HL-60 (cell line): ENCODE data around the gene STX8.

Experiments used
- DNase-seq, 2 experiments: peaks; one replicate each; pipeline ENCODE4 v3.0.0-alpha.2; 2010 to 2020; ENCODE audit warnings: low read depth in 1 of 2, low spot score in 1 of 2
- H3K27ac ChIP-seq: fragments of 250-450 bp; sonication (Bioruptor Pico); replicated peaks from 2 replicates; pipeline ENCODE4 v1.5.1; 2020; ENCODE audit warnings: mild to moderate bottlenecking, moderate library complexity
- H3K27me3 ChIP-seq: fragments of 250-450 bp; sonication (Bioruptor Pico); 2 replicates; pipeline ENCODE4 v1.5.1; 2021; ENCODE audit warnings: mild to moderate bottlenecking, moderate library complexity; ENCODE audit not compliant: insufficient read depth, poor library complexity, severe bottlenecking
- H3K4me3 ChIP-seq: replicated peaks from 2 replicates; pipeline ENCODE4 v1.5.1; 2011; ENCODE audit warnings: mild to moderate bottlenecking, control low read depth, low read length; ENCODE audit not compliant: insufficient read depth
- CTCF ChIP-seq: IDR thresholded peaks from one replicate; pipeline ENCODE4 v1.5.1; 2011; ENCODE audit warnings: low read length, control low read depth, inconsistent platforms; ENCODE audit not compliant: insufficient read depth
- GABPA ChIP-seq: IDR thresholded peaks from 2 replicates; pipeline ENCODE4 v1.6.1; 2012; ENCODE audit warnings: low read depth
- POLR2AphosphoS5 ChIP-seq: IDR thresholded peaks from 2 replicates; pipeline ENCODE4 v1.6.1; 2012; ENCODE audit warnings: low read depth
- SPI1 ChIP-seq: IDR thresholded peaks from 2 replicates; pipeline ENCODE4 v1.6.1; 2012; ENCODE audit warnings: low read depth, mild to moderate bottlenecking, borderline replicate concordance
- TF ChIP-seq, protein P1 (sequence below): IDR thresholded peaks from 2 replicates; pipeline ENCODE4 v1.6.1; 2012; ENCODE audit warnings: low read depth; ENCODE audit not compliant: insufficient replicate concordance

The STX8 gene

DNA sequence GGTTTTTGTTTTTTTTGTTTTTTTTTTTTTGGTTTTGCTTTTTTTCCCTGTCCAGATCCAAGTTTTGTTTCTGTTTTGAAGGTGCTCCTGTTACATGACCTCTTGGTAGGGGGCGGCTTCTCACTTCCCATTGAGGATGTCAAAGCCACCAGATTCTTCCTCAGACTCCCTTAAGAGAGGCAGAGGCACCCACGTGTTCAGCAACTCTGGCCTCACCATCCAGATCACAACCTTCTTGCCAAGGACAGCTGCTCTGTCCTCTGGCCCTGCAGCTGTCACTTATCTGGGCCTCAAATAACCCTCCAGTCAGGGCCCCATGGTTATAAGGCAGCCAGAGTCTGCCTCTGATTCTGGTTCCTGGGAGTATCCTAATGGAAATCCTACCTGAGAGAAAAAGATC, 208.5 kb downstream of the STX8 start:
- Histone ChIP-seq H3K27ac (no peak overlapping the region), H3K27me3 (no peaks in the 10 kb centered on the region), H3K4me3 (no peak overlapping the region)
- no peak for DNase-seq
- TF ChIP-seq SPI1: no peak
- TF ChIP-seq POLR2AphosphoS5: no peak
- no peak for TF ChIP-seq GABPA
- TF ChIP-seq CTCF: no peak
- TF ChIP-seq, protein P1, sequence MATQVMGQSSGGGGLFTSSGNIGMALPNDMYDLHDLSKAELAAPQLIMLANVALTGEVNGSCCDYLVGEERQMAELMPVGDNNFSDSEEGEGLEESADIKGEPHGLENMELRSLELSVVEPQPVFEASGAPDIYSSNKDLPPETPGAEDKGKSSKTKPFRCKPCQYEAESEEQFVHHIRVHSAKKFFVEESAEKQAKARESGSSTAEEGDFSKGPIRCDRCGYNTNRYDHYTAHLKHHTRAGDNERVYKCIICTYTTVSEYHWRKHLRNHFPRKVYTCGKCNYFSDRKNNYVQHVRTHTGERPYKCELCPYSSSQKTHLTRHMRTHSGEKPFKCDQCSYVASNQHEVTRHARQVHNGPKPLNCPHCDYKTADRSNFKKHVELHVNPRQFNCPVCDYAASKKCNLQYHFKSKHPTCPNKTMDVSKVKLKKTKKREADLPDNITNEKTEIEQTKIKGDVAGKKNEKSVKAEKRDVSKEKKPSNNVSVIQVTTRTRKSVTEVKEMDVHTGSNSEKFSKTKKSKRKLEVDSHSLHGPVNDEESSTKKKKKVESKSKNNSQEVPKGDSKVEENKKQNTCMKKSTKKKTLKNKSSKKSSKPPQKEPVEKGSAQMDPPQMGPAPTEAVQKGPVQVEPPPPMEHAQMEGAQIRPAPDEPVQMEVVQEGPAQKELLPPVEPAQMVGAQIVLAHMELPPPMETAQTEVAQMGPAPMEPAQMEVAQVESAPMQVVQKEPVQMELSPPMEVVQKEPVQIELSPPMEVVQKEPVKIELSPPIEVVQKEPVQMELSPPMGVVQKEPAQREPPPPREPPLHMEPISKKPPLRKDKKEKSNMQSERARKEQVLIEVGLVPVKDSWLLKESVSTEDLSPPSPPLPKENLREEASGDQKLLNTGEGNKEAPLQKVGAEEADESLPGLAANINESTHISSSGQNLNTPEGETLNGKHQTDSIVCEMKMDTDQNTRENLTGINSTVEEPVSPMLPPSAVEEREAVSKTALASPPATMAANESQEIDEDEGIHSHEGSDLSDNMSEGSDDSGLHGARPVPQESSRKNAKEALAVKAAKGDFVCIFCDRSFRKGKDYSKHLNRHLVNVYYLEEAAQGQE: no peak

GRCh38 chr17:9364837-9365430, 210.7 kb downstream of the STX8 start:
- H3K4me3 ChIP-seq: no peak overlapping the region
- no peaks in the 10 kb centered on the region for H3K27me3 ChIP-seq
- H3K27ac ChIP-seq: no peak overlapping the region
- no peak for DNase-seq
- TF ChIP-seq SPI1: no peak
- TF ChIP-seq GABPA: no peak
- TF ChIP-seq POLR2AphosphoS5: no peak
- no peak for TF ChIP-seq CTCF
- TF ChIP-seq, protein P1: no peak

GRCh38 chr17:9363440-9364350, 211.9 kb downstream of the STX8 start:
- Histone ChIP-seq H3K27me3 (no peaks in the 10 kb centered on the region), H3K4me3 (no peak overlapping the region), H3K27ac (no peak overlapping the region)
- TF ChIP-seq GABPA: no peak
- TF ChIP-seq, protein P1: no peak
- TF ChIP-seq SPI1: no peak
- no peak for TF ChIP-seq CTCF
- TF ChIP-seq POLR2AphosphoS5: no peak
- no peak for DNase-seq
